Peyer's patch (tissue), 4 donors: Measurements from ENCODE around the gene AZU1. TPM values are rescaled to one million over a fixed set of nuclear protein-coding genes. Genes with fewer than 3 reads are reported as not detected.
A peak's percentile ranks its signal among the peaks of the same experiment; 100 is the strongest.

Experiments
- DNase-seq, 3 donors: peaks; one replicate each; pipeline ENCODE4 v3.0.0-alpha.2; 2017 to 2019
- H3K27ac ChIP-seq, 4 donors: fragments of 200-600 bp; sonication (generic); one replicate each; pipeline ENCODE4 v1.5.1; 2016 to 2019
- H3K27me3 ChIP-seq, 2 donors: fragments of 200-600 bp; sonication (generic); one replicate each; pipeline ENCODE4 v1.5.1; 2019
- H3K36me3 ChIP-seq, 3 donors: fragments of 200-600 bp; sonication (generic); one replicate each; pipeline ENCODE4 v1.5.1; 2016 to 2019
- H3K4me1 ChIP-seq, 4 donors: fragments of 200-600 bp; sonication (generic); one replicate each; pipeline ENCODE4 v1.5.1; 2016 to 2019
- H3K4me3 ChIP-seq, 4 donors: fragments of 200-600 bp; sonication (generic); 1 replicate in 3 of 4; 2 replicates in 1 of 4; pipeline ENCODE4 v1.5.1; 2016 to 2019; ENCODE audit warnings: mild to moderate bottlenecking in 1 of 4
- H3K9me3 ChIP-seq, 4 donors: fragments of 200-600 bp; sonication (generic); one replicate each; pipeline ENCODE4 v1.5.1; 2016 to 2019; ENCODE audit warnings: mild to moderate bottlenecking in 1 of 4
- POLR2A ChIP-seq, 2 donors: fragments of 450-650 bp; IDR thresholded peaks; one replicate each; pipeline ENCODE4 v1.5.1; 2017; ENCODE audit warnings: antibody characterized with exemption in 2 of 2, mild to moderate bottlenecking in 2 of 2, moderate library complexity in 2 of 2
- total RNA-seq, 4 donors: library from RNA; depleted of rRNA; stranded (reverse); fragments of >200 nt; gene quantifications; one replicate each; pipeline ENCODE4 v1.1.0, GENCODE V29; 2016
- TF ChIP-seq, protein P1 (sequence below), 6 experiments: fragments of 450-650 bp in 4 of 6; fragments of 200-600 bp in 2 of 6; sonication (generic) in 1 of 6; IDR thresholded peaks; one replicate each; pipeline ENCODE4 v1.5.1; 2017 to 2019; ENCODE audit warnings: antibody characterized with exemption in 6 of 6, mild to moderate bottlenecking in 3 of 6, moderate library complexity in 1 of 6

The AZU1 gene
- total RNA-seq, 4 donors from 2014 or later, result not detected

- DNase-seq, result peak; percentile 44 to 75 (median 67)
- H3K4me1 ChIP-seq, result peaks cover 0 to 32% (median 12%) of the 10 kb centered on the region in 4 donors
- H3K4me3 ChIP-seq, result peak overlapping the region in 1 of 4 donors; percentile 26
- no peak for TF ChIP-seq POLR2A (IDR thresholded peaks at IDR 0.05)
- TF ChIP-seq, protein P1, sequence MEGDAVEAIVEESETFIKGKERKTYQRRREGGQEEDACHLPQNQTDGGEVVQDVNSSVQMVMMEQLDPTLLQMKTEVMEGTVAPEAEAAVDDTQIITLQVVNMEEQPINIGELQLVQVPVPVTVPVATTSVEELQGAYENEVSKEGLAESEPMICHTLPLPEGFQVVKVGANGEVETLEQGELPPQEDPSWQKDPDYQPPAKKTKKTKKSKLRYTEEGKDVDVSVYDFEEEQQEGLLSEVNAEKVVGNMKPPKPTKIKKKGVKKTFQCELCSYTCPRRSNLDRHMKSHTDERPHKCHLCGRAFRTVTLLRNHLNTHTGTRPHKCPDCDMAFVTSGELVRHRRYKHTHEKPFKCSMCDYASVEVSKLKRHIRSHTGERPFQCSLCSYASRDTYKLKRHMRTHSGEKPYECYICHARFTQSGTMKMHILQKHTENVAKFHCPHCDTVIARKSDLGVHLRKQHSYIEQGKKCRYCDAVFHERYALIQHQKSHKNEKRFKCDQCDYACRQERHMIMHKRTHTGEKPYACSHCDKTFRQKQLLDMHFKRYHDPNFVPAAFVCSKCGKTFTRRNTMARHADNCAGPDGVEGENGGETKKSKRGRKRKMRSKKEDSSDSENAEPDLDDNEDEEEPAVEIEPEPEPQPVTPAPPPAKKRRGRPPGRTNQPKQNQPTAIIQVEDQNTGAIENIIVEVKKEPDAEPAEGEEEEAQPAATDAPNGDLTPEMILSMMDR (IDR thresholded peaks at IDR 0.05), result peak in 1 of 6 experiments; percentile 15
- H3K9me3 ChIP-seq, result no peaks in the 10 kb centered on the region
- H3K27ac ChIP-seq, result peak overlapping the region in 1 of 4 donors; percentile 5
- no peaks in the 10 kb centered on the region for H3K27me3 ChIP-seq
- no peaks in the 10 kb centered on the region for H3K36me3 ChIP-seq
These were observed 34.3 kb downstream of the AZU1 start for GRCh38 chr19:861756-862580.

GRCh38 chr19:862581-863314 lies 35.1 kb downstream of the AZU1 start:
- TF ChIP-seq POLR2A (IDR thresholded peaks at IDR 0.05), result no peak
- TF ChIP-seq, protein P1 (IDR thresholded peaks at IDR 0.05), result no peak
- H3K27me3 ChIP-seq, result no peaks in the 10 kb centered on the region
- no peaks in the 10 kb centered on the region for H3K9me3 ChIP-seq
- DNase-seq, result peak; percentile 71 to 84 (median 78)
- peak overlapping the region in 3 of 4 donors; percentile 10 to 27 (median 26) for H3K4me3 ChIP-seq
- peaks cover 0 to under 1% (median 0%) of the 10 kb centered on the region in 3 donors for H3K36me3 ChIP-seq
- H3K27ac ChIP-seq, result peak overlapping the region in 1 of 4 donors; percentile 67
- H3K4me1 ChIP-seq, result peaks cover 0 to 32% (median 12%) of the 10 kb centered on the region in 4 donors

- peaks cover 0 to 32% (median 12%) of the 10 kb centered on the region in 4 donors for H3K4me1 ChIP-seq
- H3K27ac ChIP-seq, result peak overlapping the region in 1 of 4 donors; percentile 67
- no peaks in the 10 kb centered on the region for H3K9me3 ChIP-seq
- no peak for DNase-seq
- peak overlapping the region in 2 of 4 donors; percentile 20 to 26 for H3K4me3 ChIP-seq
- no peaks in the 10 kb centered on the region for H3K27me3 ChIP-seq
- H3K36me3 ChIP-seq, result peaks cover 0 to 5% (median 0%) of the 10 kb centered on the region in 3 donors
- TF ChIP-seq, protein P1 (IDR thresholded peaks at IDR 0.05), result no peak
- no peak for TF ChIP-seq POLR2A (IDR thresholded peaks at IDR 0.05)
These were observed 35.6 kb downstream of the AZU1 start for GRCh38 chr19:863315-863620.

- Histone ChIP-seq H3K36me3 (peaks cover 0 to 24% (median 0%) of the 10 kb centered on the region in 3 donors), H3K27me3 (no peaks in the 10 kb centered on the region), H3K9me3 (no peaks in the 10 kb centered on the region), H3K4me1 (peaks cover 0 to 20% (median 6%) of the 10 kb centered on the region in 4 donors), H3K4me3 (no peak overlapping the region), H3K27ac (no peak overlapping the region)
- no peak for TF ChIP-seq POLR2A (IDR thresholded peaks at IDR 0.05)
- TF ChIP-seq, protein P1 (IDR thresholded peaks at IDR 0.05), result no peak
- no peak for DNase-seq
These were observed 39.2 kb downstream of the AZU1 start for GRCh38 chr19:866769-867300.

DNA sequence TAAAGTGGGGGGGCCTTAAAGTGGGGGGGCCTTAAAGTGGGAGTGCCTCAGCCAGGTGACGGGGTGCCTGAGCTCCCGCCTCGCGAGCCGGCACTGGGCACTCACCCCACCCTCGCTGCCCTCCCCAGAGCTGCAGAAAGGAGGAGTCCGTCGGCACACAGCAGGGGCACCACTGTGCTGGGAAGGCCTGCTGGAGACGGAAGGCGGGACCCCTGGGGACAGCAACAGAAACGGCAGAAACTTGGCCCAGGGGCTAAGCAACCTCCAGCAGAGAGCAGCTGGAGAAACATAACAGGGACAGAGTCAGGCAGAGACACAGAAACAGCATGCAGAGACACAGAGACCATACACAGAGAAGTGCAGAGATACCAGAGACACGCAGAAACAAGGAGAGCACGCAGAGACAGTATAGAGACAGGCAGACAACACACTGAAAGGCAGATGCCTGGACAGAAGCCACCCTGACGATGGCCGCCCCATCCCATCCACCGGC lies 39.7 kb downstream of the AZU1 start:
- Histone ChIP-seq H3K27ac (no peak overlapping the region), H3K27me3 (no peaks in the 10 kb centered on the region), H3K9me3 (no peaks in the 10 kb centered on the region), H3K36me3 (peaks cover 0 to 24% (median 0%) of the 10 kb centered on the region in 3 donors), H3K4me1 (peaks cover 5 to 20% (median 7%) of the 10 kb centered on the region in 4 donors), H3K4me3 (no peak overlapping the region)
- TF ChIP-seq POLR2A (IDR thresholded peaks at IDR 0.05), result no peak
- TF ChIP-seq, protein P1 (IDR thresholded peaks at IDR 0.05), result no peak
- no peak for DNase-seq
